ENCODE measurements around the gene ENTPD8.

GRCh38 chr9:137441289-137441934 lies at the start of gene ENTPD8:
- no peak for TF ChIP-seq ZNF274 (IDR thresholded peaks at IDR 0.05; ENCODE audit: low read depth, low read length)
- no peak for TF ChIP-seq YY1 (IDR thresholded peaks at IDR 0.05; ENCODE audit: insufficient read depth, insufficient read length)
- no peak for TF ChIP-seq SUZ12 (IDR thresholded peaks at IDR 0.05; ENCODE audit: extremely low read depth, insufficient read depth, insufficient read length)
